Prostate gland (tissue), 2 donors: ENCODE results near the gene PBLD.

Experiments used
- CTCF ChIP-seq, 4 experiments: fragments of 200-600 bp in 2 of 4; fragments of 450-650 bp in 2 of 4; sonication (generic) in 2 of 4; IDR thresholded peaks; 1 replicate in 3 of 4; 2 replicates in 1 of 4; pipeline ENCODE4 v1.5.1; 2016 to 2019; ENCODE audit warnings: antibody characterized with exemption in 4 of 4, mild to moderate bottlenecking in 2 of 4, moderate library complexity in 2 of 4
- POLR2A ChIP-seq: fragments of 450-650 bp; IDR thresholded peaks from one replicate; pipeline ENCODE4 v1.6.1; 2016; ENCODE audit warnings: antibody characterized with exemption, mild to moderate bottlenecking
- POLR2AphosphoS5 ChIP-seq: sonication (generic); formaldehyde crosslinking; IDR thresholded peaks from one replicate; pipeline ENCODE4 v1.6.1; 2017; ENCODE audit warnings: antibody characterized with exemption

GRCh38 chr10:68238371-68238770 lies 94.4 kb downstream of the PBLD start:
- TF ChIP-seq CTCF (IDR thresholded peaks at IDR 0.05) (no peak), POLR2A (no peak), POLR2AphosphoS5 (no peak)
